Measurements from ENCODE around the gene HABP2. TPM values are rescaled to one million over a fixed set of nuclear protein-coding genes. Genes with fewer than 3 reads are reported as not detected.

Gene HABP2
- total RNA-seq, 2 donors from 2014 or later: not detected

GRCh38 chr10:113557424-113557862 lies 4.6 kb downstream of the HABP2 start:
- Histone ChIP-seq H3K4me1 (peaks cover 0 to 15% of the 10 kb centered on the region in 2 donors), H3K9me3 (no peaks in the 10 kb centered on the region), H3K27me3 (no peaks in the 10 kb centered on the region), H3K36me3 (no peaks in the 10 kb centered on the region), H3K4me3 (no peak overlapping the region), H3K27ac (no peak overlapping the region)
- no peak for DNase-seq (ENCODE audit: low spot score)
- TF ChIP-seq, protein P1, sequence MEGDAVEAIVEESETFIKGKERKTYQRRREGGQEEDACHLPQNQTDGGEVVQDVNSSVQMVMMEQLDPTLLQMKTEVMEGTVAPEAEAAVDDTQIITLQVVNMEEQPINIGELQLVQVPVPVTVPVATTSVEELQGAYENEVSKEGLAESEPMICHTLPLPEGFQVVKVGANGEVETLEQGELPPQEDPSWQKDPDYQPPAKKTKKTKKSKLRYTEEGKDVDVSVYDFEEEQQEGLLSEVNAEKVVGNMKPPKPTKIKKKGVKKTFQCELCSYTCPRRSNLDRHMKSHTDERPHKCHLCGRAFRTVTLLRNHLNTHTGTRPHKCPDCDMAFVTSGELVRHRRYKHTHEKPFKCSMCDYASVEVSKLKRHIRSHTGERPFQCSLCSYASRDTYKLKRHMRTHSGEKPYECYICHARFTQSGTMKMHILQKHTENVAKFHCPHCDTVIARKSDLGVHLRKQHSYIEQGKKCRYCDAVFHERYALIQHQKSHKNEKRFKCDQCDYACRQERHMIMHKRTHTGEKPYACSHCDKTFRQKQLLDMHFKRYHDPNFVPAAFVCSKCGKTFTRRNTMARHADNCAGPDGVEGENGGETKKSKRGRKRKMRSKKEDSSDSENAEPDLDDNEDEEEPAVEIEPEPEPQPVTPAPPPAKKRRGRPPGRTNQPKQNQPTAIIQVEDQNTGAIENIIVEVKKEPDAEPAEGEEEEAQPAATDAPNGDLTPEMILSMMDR (IDR thresholded peaks at IDR 0.05): no peak

DNA sequence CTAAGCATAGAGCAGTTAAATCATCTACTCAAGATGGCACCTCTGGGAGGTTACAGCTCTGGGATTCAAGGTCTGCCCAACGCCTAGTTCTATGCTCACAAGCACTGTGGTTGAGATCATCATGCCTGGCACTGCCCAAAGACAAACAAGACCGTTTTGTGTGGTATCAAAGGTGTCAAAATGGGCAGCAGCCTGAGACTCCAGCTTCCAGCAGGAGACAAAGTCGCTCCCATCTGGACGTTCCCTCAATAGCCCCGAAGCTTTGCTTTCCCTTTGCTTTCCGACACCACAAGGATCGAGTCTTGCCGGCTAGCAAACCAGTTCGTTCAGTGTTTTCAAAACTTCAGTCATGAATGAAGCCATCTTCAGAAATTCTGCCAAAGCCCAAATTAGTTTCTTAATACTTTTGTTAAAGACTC lies 5.1 kb downstream of the HABP2 start:
- Histone ChIP-seq H3K27me3 (no peaks in the 10 kb centered on the region), H3K4me1 (peaks cover 0 to 15% of the 10 kb centered on the region in 2 donors), H3K27ac (no peak overlapping the region), H3K36me3 (no peaks in the 10 kb centered on the region), H3K9me3 (no peaks in the 10 kb centered on the region), H3K4me3 (no peak overlapping the region)
- TF ChIP-seq, protein P1 (IDR thresholded peaks at IDR 0.05): no peak
- DNase-seq (ENCODE audit: low spot score): no peak

GRCh38 chr10:113560071-113560470 lies 7.2 kb downstream of the HABP2 start:
- Histone ChIP-seq H3K4me3 (no peak overlapping the region), H3K9me3 (no peaks in the 10 kb centered on the region), H3K4me1 (peaks cover 0 to 20% of the 10 kb centered on the region in 2 donors), H3K27me3 (no peaks in the 10 kb centered on the region), H3K27ac (no peak overlapping the region), H3K36me3 (no peaks in the 10 kb centered on the region)
- TF ChIP-seq, protein P1 (IDR thresholded peaks at IDR 0.05): no peak
- no peak for DNase-seq (ENCODE audit: low spot score)

GRCh38 chr10:113561214-113561613 lies 8.4 kb downstream of the HABP2 start:
- H3K4me1 ChIP-seq: peaks cover 0 to 20% of the 10 kb centered on the region in 2 donors
- H3K4me3 ChIP-seq: no peak overlapping the region
- H3K27ac ChIP-seq: no peak overlapping the region
- no peak for DNase-seq (ENCODE audit: low spot score)
- no peaks in the 10 kb centered on the region for H3K27me3 ChIP-seq
- no peaks in the 10 kb centered on the region for H3K9me3 ChIP-seq
- H3K36me3 ChIP-seq: no peaks in the 10 kb centered on the region
- TF ChIP-seq, protein P1 (IDR thresholded peaks at IDR 0.05): no peak

GRCh38 chr10:113562069-113562468 lies 9.2 kb downstream of the HABP2 start:
- TF ChIP-seq, protein P1 (IDR thresholded peaks at IDR 0.05): no peak
- no peak overlapping the region for H3K4me3 ChIP-seq
- DNase-seq (ENCODE audit: low spot score): no peak
- H3K4me1 ChIP-seq: peaks cover 0 to 20% of the 10 kb centered on the region in 2 donors
- H3K9me3 ChIP-seq: no peaks in the 10 kb centered on the region
- H3K27me3 ChIP-seq: no peaks in the 10 kb centered on the region
- no peak overlapping the region for H3K27ac ChIP-seq
- no peaks in the 10 kb centered on the region for H3K36me3 ChIP-seq

- Histone ChIP-seq H3K9me3 (no peaks in the 10 kb centered on the region), H3K4me3 (no peak overlapping the region), H3K4me1 (peaks cover 0 to 15% of the 10 kb centered on the region in 2 donors), H3K27ac (no peak overlapping the region), H3K27me3 (no peaks in the 10 kb centered on the region), H3K36me3 (no peaks in the 10 kb centered on the region)
- TF ChIP-seq, protein P1 (IDR thresholded peaks at IDR 0.05): no peak
- no peak for DNase-seq (ENCODE audit: low spot score)
Measured at GRCh38 chr10:113562704-113563103, 9.9 kb downstream of the HABP2 start.

Data from right atrium auricular region (tissue), 2 donors.